ENCODE measurements around the gene C11orf71. TPM values are rescaled to one million over a fixed set of nuclear protein-coding genes. Genes with fewer than 3 reads are reported as not detected.

C11orf71 gene
- total RNA-seq, 2 experiments from 2014 or later = 8.2 to 8.4 TPM

GRCh38 chr11:114397349-114397982, 2.8 kb downstream of the C11orf71 start:
- Mint-ChIP-seq H3K4me1 (ENCODE audit: low read depth) (peaks cover 22% of the 10 kb centered on the region), H3K27me3 (ENCODE audit: low read depth) (peaks cover 5% of the 10 kb centered on the region), H3K9me3 (ENCODE audit: insufficient read depth) (no peaks in the 10 kb centered on the region), H3K4me3 (no peak overlapping the region), H3K36me3 (ENCODE audit: low read depth) (peaks cover 24% of the 10 kb centered on the region), H3K27ac (no peak overlapping the region)
- no peak for ATAC-seq
- POLR2A ChIA-PET = no interaction called here
- no peak for DNase-seq
- CTCF ChIA-PET = interaction anchor here (0.9 kb wide), 1 partner anchor 11 kb away, joined by 4 read pairs; no protein-coding TSS in a partner anchor

- peaks cover 19% of the 10 kb centered on the region for H3K4me1 Mint-ChIP-seq (ENCODE audit: low read depth)
- H3K36me3 Mint-ChIP-seq (ENCODE audit: low read depth) = peaks cover 21% of the 10 kb centered on the region
- no peak overlapping the region for H3K4me3 Mint-ChIP-seq
- DNase-seq (no peak), ATAC-seq (no peak)
- no peaks in the 10 kb centered on the region for H3K9me3 Mint-ChIP-seq (ENCODE audit: insufficient read depth)
- no peak overlapping the region for H3K27ac Mint-ChIP-seq
- peaks cover 5% of the 10 kb centered on the region for H3K27me3 Mint-ChIP-seq (ENCODE audit: low read depth)
- CTCF ChIA-PET = no interaction called here
- POLR2A ChIA-PET = no interaction called here
These were observed 3.4 kb downstream of the C11orf71 start for GRCh38 chr11:114396916-114397315.

- H3K4me1 Mint-ChIP-seq (ENCODE audit: low read depth) = peaks cover 18% of the 10 kb centered on the region
- DNase-seq (no peak), ATAC-seq (no peak)
- H3K27ac Mint-ChIP-seq = no peak overlapping the region
- CTCF ChIA-PET = no interaction called here
- no peak overlapping the region for H3K4me3 Mint-ChIP-seq
- H3K9me3 Mint-ChIP-seq (ENCODE audit: insufficient read depth) = no peaks in the 10 kb centered on the region
- H3K27me3 Mint-ChIP-seq (ENCODE audit: low read depth) = peaks cover 5% of the 10 kb centered on the region
- POLR2A ChIA-PET = no interaction called here
- peaks cover 16% of the 10 kb centered on the region for H3K36me3 Mint-ChIP-seq (ENCODE audit: low read depth)
These were observed 4.6 kb downstream of the C11orf71 start for GRCh38 chr11:114395736-114396135.

GRCh38 chr11:114392735-114393667, 7.3 kb downstream of the C11orf71 start:
- no peak for ATAC-seq

GRCh38 chr11:114386545-114386944, 13.8 kb downstream of the C11orf71 start:
- no peak for ATAC-seq
- no peak for DNase-seq
- no peaks in the 10 kb centered on the region for H3K4me1 Mint-ChIP-seq (ENCODE audit: low read depth)
- H3K4me3 Mint-ChIP-seq = no peak overlapping the region
- ChIA-PET POLR2A (no interaction called here), CTCF (interaction anchor here (1.2 to 1.9 kb wide), 2 partner anchors 11 to 39 kb away, joined by 3 to 4 read pairs; no protein-coding TSS in a partner anchor)
- H3K27ac Mint-ChIP-seq = no peak overlapping the region
- no peaks in the 10 kb centered on the region for H3K36me3 Mint-ChIP-seq (ENCODE audit: low read depth)
- peaks cover 12% of the 10 kb centered on the region for H3K27me3 Mint-ChIP-seq (ENCODE audit: low read depth)
- H3K9me3 Mint-ChIP-seq (ENCODE audit: insufficient read depth) = peaks cover 5% of the 10 kb centered on the region

More at GRCh38 chr11:114392735-114393667, 7.3 kb downstream of the C11orf71 start:
- H3K9me3 Mint-ChIP-seq (ENCODE audit: insufficient read depth) = no peaks in the 10 kb centered on the region
- no peak overlapping the region for H3K4me3 Mint-ChIP-seq
- peaks cover 4% of the 10 kb centered on the region for H3K4me1 Mint-ChIP-seq (ENCODE audit: low read depth)
- H3K27ac Mint-ChIP-seq = no peak overlapping the region
- ChIA-PET POLR2A (no interaction called here), CTCF (interaction anchor here (0.9 to 1.5 kb wide), 2 partner anchors 35 to 46 kb away, joined by 3 to 4 read pairs; no protein-coding TSS in a partner anchor)
- no peak for DNase-seq
- peaks cover 5% of the 10 kb centered on the region for H3K36me3 Mint-ChIP-seq (ENCODE audit: low read depth)
- H3K27me3 Mint-ChIP-seq (ENCODE audit: low read depth) = peaks cover 5% of the 10 kb centered on the region

- H3K9me3 Mint-ChIP-seq (ENCODE audit: insufficient read depth) = peaks cover 5% of the 10 kb centered on the region
- CTCF ChIA-PET = interaction anchor here (1.2 to 1.9 kb wide), 2 partner anchors 12 to 39 kb away, joined by 3 to 4 read pairs; no protein-coding TSS in a partner anchor
- H3K27ac Mint-ChIP-seq = no peak overlapping the region
- H3K27me3 Mint-ChIP-seq (ENCODE audit: low read depth) = peaks cover 12% of the 10 kb centered on the region
- H3K4me1 Mint-ChIP-seq (ENCODE audit: low read depth) = no peaks in the 10 kb centered on the region
- ATAC-seq (no peak), DNase-seq (no peak)
- no peaks in the 10 kb centered on the region for H3K36me3 Mint-ChIP-seq (ENCODE audit: low read depth)
- POLR2A ChIA-PET = no interaction called here
- no peak overlapping the region for H3K4me3 Mint-ChIP-seq
These were observed 14.2 kb downstream of the C11orf71 start for GRCh38 chr11:114386131-114386530.

GRCh38 chr11:114384487-114384886, 15.8 kb downstream of the C11orf71 start:
- no peak for DNase-seq
- H3K4me3 Mint-ChIP-seq = no peak overlapping the region
- H3K4me1 Mint-ChIP-seq (ENCODE audit: low read depth) = no peaks in the 10 kb centered on the region
- peaks cover 5% of the 10 kb centered on the region for H3K9me3 Mint-ChIP-seq (ENCODE audit: insufficient read depth)
- ChIA-PET POLR2A (no interaction called here), CTCF (interaction anchor here (0.6 kb wide), 1 partner anchor 27 kb away, joined by 3 read pairs; no protein-coding TSS in a partner anchor)
- H3K27ac Mint-ChIP-seq = no peak overlapping the region
- H3K27me3 Mint-ChIP-seq (ENCODE audit: low read depth) = peaks cover 20% of the 10 kb centered on the region
- ATAC-seq = no peak
- no peaks in the 10 kb centered on the region for H3K36me3 Mint-ChIP-seq (ENCODE audit: low read depth)

GRCh38 chr11:114382509-114382908, 17.8 kb downstream of the C11orf71 start:
- H3K9me3 Mint-ChIP-seq (ENCODE audit: insufficient read depth) = peaks cover 5% of the 10 kb centered on the region
- H3K4me1 Mint-ChIP-seq (ENCODE audit: low read depth) = no peaks in the 10 kb centered on the region
- ATAC-seq = no peak
- H3K27me3 Mint-ChIP-seq (ENCODE audit: low read depth) = peaks cover 21% of the 10 kb centered on the region
- no peaks in the 10 kb centered on the region for H3K36me3 Mint-ChIP-seq (ENCODE audit: low read depth)
- CTCF ChIA-PET = no interaction called here
- H3K27ac Mint-ChIP-seq = no peak overlapping the region
- DNase-seq = no peak
- H3K4me3 Mint-ChIP-seq = no peak overlapping the region
- POLR2A ChIA-PET = no interaction called here

- Mint-ChIP-seq H3K36me3 (ENCODE audit: low read depth) (no peaks in the 10 kb centered on the region), H3K9me3 (ENCODE audit: insufficient read depth) (peaks cover 5% of the 10 kb centered on the region), H3K4me3 (no peak overlapping the region), H3K4me1 (ENCODE audit: low read depth) (no peaks in the 10 kb centered on the region), H3K27ac (no peak overlapping the region), H3K27me3 (ENCODE audit: low read depth) (peaks cover 19% of the 10 kb centered on the region)
- CTCF ChIA-PET = interaction anchor here (3.8 kb wide), 1 partner anchor 39 kb away, joined by 12 read pairs; no protein-coding TSS in a partner anchor
- POLR2A ChIA-PET = no interaction called here
- DNase-seq (no peak), ATAC-seq (no peak)
These were observed 20.8 kb downstream of the C11orf71 start for GRCh38 chr11:114379394-114380069.

- no peak for DNase-seq
- no peak for ATAC-seq
- Mint-ChIP-seq H3K4me3 (no peak overlapping the region), H3K4me1 (ENCODE audit: low read depth) (no peaks in the 10 kb centered on the region), H3K27ac (no peak overlapping the region), H3K36me3 (ENCODE audit: low read depth) (no peaks in the 10 kb centered on the region), H3K9me3 (ENCODE audit: insufficient read depth) (no peaks in the 10 kb centered on the region), H3K27me3 (ENCODE audit: low read depth) (peaks cover 23% of the 10 kb centered on the region)
- ChIA-PET CTCF (interaction anchor here (1.2 to 3.8 kb wide), 2 partner anchors 37 to 97 kb away, joined by 3 to 12 read pairs; no protein-coding TSS in a partner anchor), POLR2A (no interaction called here)
These were observed 22.6 kb downstream of the C11orf71 start for GRCh38 chr11:114377612-114378267.

GRCh38 chr11:114375052-114375451, 25.3 kb downstream of the C11orf71 start:
- no peaks in the 10 kb centered on the region for H3K4me1 Mint-ChIP-seq (ENCODE audit: low read depth)
- ATAC-seq = no peak
- ChIA-PET POLR2A (no interaction called here), CTCF (no interaction called here)
- no peaks in the 10 kb centered on the region for H3K9me3 Mint-ChIP-seq (ENCODE audit: insufficient read depth)
- no peaks in the 10 kb centered on the region for H3K36me3 Mint-ChIP-seq (ENCODE audit: low read depth)
- H3K27me3 Mint-ChIP-seq (ENCODE audit: low read depth) = peaks cover 18% of the 10 kb centered on the region
- no peak for DNase-seq
- no peak overlapping the region for H3K4me3 Mint-ChIP-seq
- no peak overlapping the region for H3K27ac Mint-ChIP-seq

Measured in activated CD8-positive, alpha-beta T cell treated with anti-CD3 and anti-CD28 coated beads, Interleukin-2, amount 10 ng/mL, durations not matched to agents 7 days and 5 days (primary cell).